Measurements from ENCODE around the gene SFMBT1.

GRCh38 chr3:53092942-53093341 lies 47.1 kb upstream of the SFMBT1 start:
- peak; percentile 60 for TF ChIP-seq ATF3 (IDR thresholded peaks at IDR 0.05)
- no peak for TF ChIP-seq CTCF (IDR thresholded peaks at IDR 0.05; ENCODE audit: low read depth, low read length, missing input control)
- TF ChIP-seq RAD21 (IDR thresholded peaks at IDR 0.05) = peak in 1 of 2 donors; percentile 34
- TF ChIP-seq TAF1 (conservative IDR thresholded peaks at IDR 0.05) = no peak
- TF ChIP-seq GABPA (IDR thresholded peaks at IDR 0.05 in 1 of 2, conservative IDR thresholded peaks at IDR 0.05 in 1 of 2) = no peak
- no peak for TF ChIP-seq MAX (IDR thresholded peaks at IDR 0.05)
- TF ChIP-seq JUND (IDR thresholded peaks at IDR 0.05) = peak; percentile 42 to 63

All from liver (tissue), 3 donors.